ENCODE measurements around the gene MEX3D.

The MEX3D gene

DNA sequence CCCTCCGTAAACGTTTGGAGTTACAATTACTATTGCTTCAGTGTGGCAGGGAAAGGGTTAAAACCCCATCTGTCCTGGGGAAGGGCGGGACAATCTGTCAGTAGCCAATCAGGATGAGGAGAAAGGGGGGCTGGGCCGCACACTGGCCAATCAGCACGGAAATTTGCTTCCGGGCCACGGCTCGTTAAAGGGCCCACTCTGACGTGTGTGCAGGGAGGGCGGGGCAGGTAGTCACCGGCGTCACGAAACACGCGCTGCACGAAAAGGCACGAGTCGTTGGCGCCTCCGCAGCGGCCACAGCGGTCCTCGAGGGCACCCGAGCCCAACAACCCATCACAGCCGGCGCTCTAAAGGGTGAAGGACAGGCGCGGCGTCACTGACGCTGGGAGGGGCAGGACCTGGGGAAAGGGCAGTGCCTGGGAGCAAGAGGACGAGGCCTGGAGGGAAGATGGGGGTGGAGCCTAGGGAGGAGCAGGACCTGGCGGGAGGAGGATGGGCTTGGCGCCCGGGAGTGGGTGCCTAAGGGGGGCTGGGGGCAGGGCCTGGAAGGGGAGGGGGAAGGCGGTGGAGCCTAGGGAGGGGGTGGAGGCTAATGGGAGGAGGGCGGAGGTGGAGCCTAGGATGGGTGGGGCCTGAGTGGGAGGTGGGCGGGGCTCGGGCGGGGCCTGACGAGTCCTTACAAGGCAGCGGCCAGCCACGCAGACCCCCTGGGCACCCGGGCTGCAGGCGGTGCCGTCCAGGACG is 60.2 kb downstream of the MEX3D start:
- peak; percentile 96 to 97 for DNase-seq
- TF ChIP-seq POLR2A (IDR thresholded peaks at IDR 0.05; ENCODE audit: low read length) = no peak
- no peak for TF ChIP-seq GATA1 (IDR thresholded peaks at IDR 0.05; ENCODE audit: low read depth, low read length)

DNA sequence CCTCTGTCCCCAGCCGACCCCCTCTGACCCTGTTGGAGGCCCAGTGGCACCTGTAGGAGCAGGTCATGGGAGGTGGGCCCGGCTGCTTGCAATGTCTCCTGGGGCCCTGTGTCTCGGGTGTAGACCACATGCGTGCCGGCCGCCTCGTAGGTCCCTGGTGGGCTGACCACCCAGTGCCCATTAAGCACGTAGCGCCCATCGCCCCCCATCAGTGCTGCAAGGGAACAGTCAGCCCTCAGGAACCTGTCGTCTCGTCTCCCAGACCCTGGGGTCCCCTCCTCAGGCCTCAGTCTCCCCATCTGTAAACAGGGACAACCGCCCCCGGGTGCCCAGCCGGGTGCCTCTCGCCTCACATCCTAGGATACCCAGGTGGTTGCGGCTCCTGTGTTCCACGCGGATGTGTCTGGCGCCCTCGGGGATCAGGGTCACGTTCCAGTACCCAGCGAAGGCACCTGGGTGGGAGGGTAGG is 60.9 kb downstream of the MEX3D start:
- TF ChIP-seq POLR2A (IDR thresholded peaks at IDR 0.05; ENCODE audit: low read length) (no peak), GATA1 (IDR thresholded peaks at IDR 0.05; ENCODE audit: low read depth, low read length) (no peak)
- no peak for DNase-seq

DNA sequence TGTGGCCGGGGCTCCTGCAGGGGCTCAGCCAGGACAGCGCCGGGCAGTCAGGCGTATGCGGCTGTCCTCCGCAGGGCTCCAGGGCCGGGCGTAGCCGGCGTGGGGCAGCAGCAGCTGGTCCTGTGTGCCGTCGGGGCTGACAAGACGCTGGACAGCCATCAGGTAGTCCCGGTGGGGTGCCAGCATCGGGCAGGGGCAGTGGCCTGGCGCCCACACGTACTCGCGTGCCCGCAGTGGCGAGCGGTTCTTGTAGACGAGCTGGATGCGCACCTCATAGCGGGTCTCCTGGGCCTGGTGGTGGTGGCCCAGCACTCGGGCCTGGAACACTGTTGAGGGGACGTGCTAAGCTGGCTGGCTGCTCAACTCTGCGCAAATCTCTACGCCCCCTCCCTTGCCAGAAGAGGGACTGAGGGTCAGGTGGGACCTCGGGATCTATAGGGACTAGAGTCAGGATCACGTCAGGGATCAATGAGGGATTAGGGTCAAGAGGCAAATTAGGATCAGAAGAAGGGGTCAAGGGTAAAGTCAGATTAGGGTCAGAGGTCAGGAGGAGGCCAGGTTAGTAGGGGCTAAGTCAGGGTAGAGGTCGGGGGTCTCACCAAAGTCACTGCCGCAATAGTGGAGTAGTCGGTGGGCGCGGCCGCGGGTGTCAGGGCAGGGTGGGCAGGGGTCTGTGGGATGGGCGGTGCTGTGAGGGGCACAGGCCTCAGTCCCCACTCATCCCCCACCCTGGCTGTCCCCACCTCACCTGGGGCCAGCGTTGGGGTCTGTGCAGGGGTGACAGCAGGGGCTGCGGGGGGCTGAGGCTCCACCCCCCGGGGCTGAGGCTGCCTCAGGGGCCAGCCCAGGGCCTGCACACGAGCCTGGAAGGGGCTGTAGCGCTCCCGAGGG is 61.9 kb downstream of the MEX3D start:
- TF ChIP-seq GATA1 (IDR thresholded peaks at IDR 0.05; ENCODE audit: low read depth, low read length) (no peak), POLR2A (IDR thresholded peaks at IDR 0.05; ENCODE audit: low read length) (no peak)

DNA sequence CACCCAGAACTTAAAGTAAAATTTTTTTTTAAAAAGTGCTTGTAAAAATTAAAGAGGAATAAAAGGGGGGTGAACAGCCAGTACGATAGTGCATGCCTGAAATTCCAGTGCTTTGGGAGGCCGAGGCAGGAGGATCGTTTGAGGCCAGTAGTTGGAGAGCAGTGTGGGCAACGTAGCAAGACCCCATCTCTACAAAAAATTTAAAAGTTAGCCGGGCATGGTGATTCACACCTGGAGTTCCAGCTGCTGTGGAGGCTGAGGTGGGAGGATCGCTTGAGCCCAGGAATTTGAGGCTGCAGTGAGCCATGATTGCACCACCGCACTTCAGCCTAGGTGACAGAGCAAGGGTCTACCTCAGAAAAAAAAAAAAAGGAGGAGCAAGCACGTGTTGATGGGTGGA is 63.1 kb downstream of the MEX3D start:
- DNase-seq = no peak
- no peak for TF ChIP-seq GATA1 (IDR thresholded peaks at IDR 0.05; ENCODE audit: low read depth, low read length)
- no peak for TF ChIP-seq POLR2A (IDR thresholded peaks at IDR 0.05; ENCODE audit: low read length)

More for the DNA sequence above, 61.9 kb downstream of the MEX3D start:
- no peak for DNase-seq

All from erythroblast (primary cell).